ENCODE data around the gene GDF3.
A peak's percentile ranks its signal among the peaks of the same experiment; 100 is the strongest.

Gene GDF3

GRCh38 chr12:7666595-7666994 lies 29.0 kb downstream of the GDF3 start:
- no peak for DNase-seq

GRCh38 chr12:7661741-7662140 lies 33.8 kb downstream of the GDF3 start:
- no peak for DNase-seq

- no peak for DNase-seq
Measured at GRCh38 chr12:7656121-7656520, 39.5 kb downstream of the GDF3 start.

GRCh38 chr12:7650091-7650490 lies 45.5 kb downstream of the GDF3 start:
- DNase-seq, result no peak

- DNase-seq, result no peak
Measured at GRCh38 chr12:7647071-7647470, 48.5 kb downstream of the GDF3 start.

GRCh38 chr12:7646178-7646475 lies 49.4 kb downstream of the GDF3 start:
- DNase-seq, result no peak

- DNase-seq, result peak; percentile 73
Measured at GRCh38 chr12:7645395-7646177, 50.0 kb downstream of the GDF3 start.

GRCh38 chr12:7642876-7643309 lies 52.7 kb downstream of the GDF3 start:
- peak; percentile 77 for DNase-seq

GRCh38 chr12:7642287-7642686 lies 53.3 kb downstream of the GDF3 start:
- DNase-seq, result no peak

GRCh38 chr12:7640123-7640995 lies 55.2 kb downstream of the GDF3 start:
- peak; percentile 32 for DNase-seq

Measured in hematopoietic multipotent progenitor cell treated with erythropoietin and hydrocortisone succinate and interleukin-3 and kit ligand, for 4 days (in vitro differentiated cells).